IMR-90 (cell line): ENCODE measurements around the gene SLC29A3. TPM values are rescaled to one million over a fixed set of nuclear protein-coding genes. Genes with fewer than 3 reads are reported as not detected.
A peak's percentile ranks its signal among the peaks of the same experiment; 100 is the strongest.

Source experiments
- ATAC-seq: fragments of 200-7000 bp; cut with Tn5 transposase; 2 replicates; pipeline ENCODE4 v1.9.1; 2020; ENCODE audit warnings: low read depth, mild to moderate bottlenecking, moderate library complexity
- BruUV-seq: library from RNA; stranded (reverse); fragments of 400-500 nt; replicated peaks from 2 replicates; lab custom pipeline; 2021; lab: Mats Ljungman, UMichigan
- CTCF ChIA-PET: fragments of 300-600 bp; formaldehyde crosslinking; extraction: SDS; loops from one replicate; lab custom pipeline; 2021; ENCODE audit warnings: antibody characterized with exemption; lab: Yijun Ruan, JAX
- POLR2A ChIA-PET: fragments of 300-600 bp; sonication (Branson Sonifier 250); formaldehyde crosslinking; loops from one replicate; lab custom pipeline; 2022; ENCODE audit warnings: antibody characterized with exemption; ENCODE audit not compliant: unreplicated experiment; lab: Charles Lee
- DNase-seq: peaks from one replicate; pipeline ENCODE4 v3.0.0; 2013
- H2AFZ ChIP-seq: replicated peaks from 2 replicates; pipeline ENCODE3; 2013; ENCODE audit warnings: low read length, mild to moderate bottlenecking; ENCODE audit not compliant: poor library complexity
- H2AK5ac ChIP-seq: 2 replicates; pipeline ENCODE4 v1.6.1; 2013; ENCODE audit warnings: low read depth, low read length, inconsistent platforms
- H2AK9ac ChIP-seq: replicated peaks from 2 replicates; pipeline ENCODE3; 2013; ENCODE audit warnings: mild to moderate bottlenecking, low read depth, low read length, moderate library complexity; ENCODE audit not compliant: poor library complexity
- H2BK120ac ChIP-seq: 2 replicates; pipeline ENCODE4 v1.6.1; 2013; ENCODE audit warnings: low read depth, low read length, inconsistent platforms
- H2BK15ac ChIP-seq: 3 replicates; pipeline ENCODE4 v1.6.1; 2013; ENCODE audit warnings: low read depth, low read length, inconsistent platforms
- H2BK20ac ChIP-seq: 2 replicates; pipeline ENCODE4 v1.6.1; 2013; ENCODE audit warnings: low read depth, mild to moderate bottlenecking, inconsistent platforms, low read length, moderate library complexity
- H2BK5ac ChIP-seq: 2 replicates; pipeline ENCODE4 v1.6.1; 2013; ENCODE audit warnings: mild to moderate bottlenecking, low read depth, low read length, inconsistent platforms; ENCODE audit not compliant: poor library complexity, severe bottlenecking
- H3K14ac ChIP-seq: replicated peaks from 2 replicates; pipeline ENCODE4 v1.6.1; 2013; ENCODE audit warnings: low read depth, low read length, inconsistent platforms
- H3K18ac ChIP-seq: 2 replicates; pipeline ENCODE4 v1.6.1; 2013; ENCODE audit warnings: low read depth, low read length, control low read depth
- H3K23ac ChIP-seq: 2 replicates; pipeline ENCODE4 v1.6.1; 2013; ENCODE audit warnings: low read depth, low read length, inconsistent platforms
- H3K27ac ChIP-seq: 2 replicates; pipeline ENCODE4 v1.5.1; 2013; ENCODE audit warnings: mild to moderate bottlenecking, control low read depth, low read length; ENCODE audit not compliant: insufficient read depth
- H3K27me3 ChIP-seq: 2 replicates; pipeline ENCODE4 v1.6.1; 2013; ENCODE audit warnings: low read length; ENCODE audit not compliant: control insufficient read depth, insufficient read depth
- H3K36me3 ChIP-seq: 2 replicates; pipeline ENCODE4 v1.6.1; 2013; ENCODE audit warnings: low read length, mixed read lengths; ENCODE audit not compliant: control insufficient read depth, insufficient read depth
- H3K4ac ChIP-seq: 2 replicates; pipeline ENCODE4 v1.6.1; 2013; ENCODE audit warnings: low read depth, low read length, inconsistent platforms
- H3K4me1 ChIP-seq: 2 replicates; pipeline ENCODE4 v1.6.1; 2013; ENCODE audit warnings: low read length, mixed read lengths; ENCODE audit not compliant: control insufficient read depth, insufficient read depth
- H3K4me2 ChIP-seq: 2 replicates; pipeline ENCODE4 v1.6.1; 2013; ENCODE audit warnings: low read depth, mild to moderate bottlenecking, control low read depth, low read length, moderate library complexity
- H3K4me3 ChIP-seq: 2 replicates; pipeline ENCODE4 v1.5.1; 2013; ENCODE audit warnings: low read depth, mild to moderate bottlenecking, control low read depth, low read length, moderate library complexity; ENCODE audit not compliant: insufficient read depth
- H3K56ac ChIP-seq: 2 replicates; pipeline ENCODE4 v1.6.1; 2013; ENCODE audit warnings: low read length, inconsistent platforms; ENCODE audit not compliant: insufficient read depth; ENCODE audit errors: extremely low read depth
- H3K79me1 ChIP-seq, 2 experiments: 2 replicates each; pipeline ENCODE4 v1.6.1; 2013; ENCODE audit warnings: low read length in 2 of 2, inconsistent platforms in 1 of 2, low read depth in 1 of 2
- H3K9ac ChIP-seq: 2 replicates; pipeline ENCODE4 v1.6.1; 2013; ENCODE audit warnings: low read depth, low read length, control low read depth
- H3K9me1 ChIP-seq: 2 replicates; pipeline ENCODE4 v1.6.1; 2013; ENCODE audit warnings: low read length, inconsistent platforms; ENCODE audit not compliant: insufficient read depth
- H3K9me3 ChIP-seq: 2 replicates; pipeline ENCODE4 v1.6.1; 2013; ENCODE audit warnings: low read length; ENCODE audit not compliant: control insufficient read depth, insufficient read depth
- H4K20me1 ChIP-seq: 2 replicates; pipeline ENCODE4 v1.6.1; 2013; ENCODE audit warnings: low read length, inconsistent platforms; ENCODE audit not compliant: insufficient read depth
- H4K5ac ChIP-seq: 2 replicates; pipeline ENCODE4 v1.6.1; 2013; ENCODE audit warnings: mild to moderate bottlenecking, low read depth, low read length, control low read depth
- H4K8ac ChIP-seq, 2 experiments: 2 replicates each; pipeline ENCODE4 v1.6.1; 2013; ENCODE audit warnings: low read depth in 2 of 2, low read length in 2 of 2, control low read depth in 1 of 2, inconsistent platforms in 1 of 2
- H4K91ac ChIP-seq: 2 replicates; pipeline ENCODE4 v1.6.1; 2013; ENCODE audit warnings: low read depth, low read length, inconsistent platforms; ENCODE audit not compliant: insufficient read depth
- MXI1 ChIP-seq: IDR thresholded peaks from 2 replicates; pipeline ENCODE4 v1.6.1; 2012; ENCODE audit warnings: low read depth, mild to moderate bottlenecking, low read length, moderate library complexity, borderline replicate concordance
- USF2 ChIP-seq: fragments of 150-350 bp; IDR thresholded peaks from 2 replicates; pipeline ENCODE4 v1.6.1; 2017; ENCODE audit warnings: mild to moderate bottlenecking, antibody characterized with exemption, low read length, low read depth
- WGBS, 2 experiments: methylation state at CpG; one replicate each; pipeline versions ENCODE4 v1.1.5 to v1.1.7; 2013; ENCODE audit warnings: missing lambda C conversion rate in 2 of 2; ENCODE audit not compliant: insufficient read length in 1 of 2; ENCODE audit errors: extremely low coverage in 2 of 2; 5-methylcytosine and 5-hydroxymethylcytosine counted together
- dilution Hi-C: fragments of 300-500 bp; cut with HindIII; formaldehyde crosslinking; loops from one replicate; pipeline ENCODE4 v1.14.3; 2018; ENCODE audit warnings: low sequenced_read_pairs; ENCODE audit not compliant: unreplicated experiment
- in situ Hi-C: fragments of 300-500 bp; cut with MboI; formaldehyde crosslinking; loops from 3 replicates; pipeline ENCODE4 v1.14.3; 2019; ENCODE audit warnings: low sequenced_read_pairs, inconsistent platforms, mixed read lengths
- intact Hi-C: fragments of 100-400 bp; cut with micrococcal nuclease; formaldehyde crosslinking; loops from 2 replicates; pipeline ENCODE4 v1.10.0; 2022
- polyA plus RNA-seq, 3 experiments: library from polyadenylated mRNA; depleted of rRNA; stranded (reverse); fragments of >200 nt; gene quantifications; 2 replicates each; pipeline ENCODE4 v1.2.3, GENCODE V29; 2012; ENCODE audit warnings: low replicate concordance in 1 of 3
- total RNA-seq: library from RNA; depleted of rRNA; stranded (reverse); fragments of >200 nt; gene quantifications from 2 replicates; pipeline ENCODE4 v1.2.3, GENCODE V29; 2012

Gene SLC29A3
- total and polyA plus RNA-seq, 2 of the 4 experiments (the other 2 are of a cell fraction): 0.72 to 3.0 TPM

- no TSS peak for BruUV-seq
- DNase-seq (peak; percentile 60), ATAC-seq (peak; percentile 34)
- TF ChIP-seq USF2: no peak; the same call in 1 of the 2 replicates
- peak; percentile 8; the same call in 1 of the 2 replicates for TF ChIP-seq MXI1
- no peak overlapping the region for H2AK5ac ChIP-seq
- peaks cover 11% of the 10 kb centered on the region for H3K27me3 ChIP-seq
- H3K9me1 ChIP-seq: no peaks in the 10 kb centered on the region
- dilution Hi-C loops: no loop called here
- no peak overlapping the region for H3K18ac ChIP-seq
- H2BK20ac ChIP-seq: no peak overlapping the region
- no peak overlapping the region for H4K8ac ChIP-seq
- in situ Hi-C loops: loop anchor here (5.0 to 10.0 kb wide), 3 partner anchors 259 to 502 kb away; no protein-coding TSS in a partner anchor
- no peak overlapping the region for H3K4me3 ChIP-seq
- no peak overlapping the region for H3K56ac ChIP-seq
- no peak overlapping the region; the same call in 1 of the 2 replicates for H3K4me2 ChIP-seq
- H2AFZ ChIP-seq: peak overlapping the region; percentile 54
- no peaks in the 10 kb centered on the region for H4K20me1 ChIP-seq
- no peak overlapping the region for H4K5ac ChIP-seq
- H2AK9ac ChIP-seq: no peak overlapping the region
- H2BK5ac ChIP-seq: no peak overlapping the region
- H3K9ac ChIP-seq: no peak overlapping the region
- POLR2A ChIA-PET: no interaction called here
- CTCF ChIA-PET: interaction anchor here (0.6 to 1.6 kb wide), 5 partner anchors 8 to 530 kb away, joined by 3 to 5 read pairs (median 3); no protein-coding TSS in a partner anchor
- peaks cover 4% of the 10 kb centered on the region; the same call in 1 of the 2 replicates for H3K4me1 ChIP-seq
- no peak overlapping the region for H3K14ac ChIP-seq
- no peak overlapping the region for H3K27ac ChIP-seq
- H4K91ac ChIP-seq: no peak overlapping the region
- H2BK120ac ChIP-seq: no peak overlapping the region
- no peak overlapping the region for H2BK15ac ChIP-seq
- H3K23ac ChIP-seq: no peak overlapping the region
- intact Hi-C loops: loop anchor here (10.0 kb wide), 1 partner anchor 732 kb away; no protein-coding TSS in a partner anchor
- no peaks in the 10 kb centered on the region for H3K79me1 ChIP-seq
- WGBS, 2 experiments: 0% methylated on average over 1 of the region's 19 CpGs; no CpG with 5 or more reads in 1 of the 2 experiments
- no peaks in the 10 kb centered on the region for H3K9me3 ChIP-seq
- H3K36me3 ChIP-seq: no peaks in the 10 kb centered on the region
- H3K4ac ChIP-seq: no peak overlapping the region
Observed at GRCh38 chr10:71312811-71313789, 6.0 kb upstream of the SLC29A3 start.
